Activated naive CD8-positive, alpha-beta T cell treated with anti-CD3 and anti-CD28 coated beads, Interleukin-2, amount 50 U/mL, for 24 hours (primary cell): ENCODE data around the gene ATG5.

Experiments used
- ATAC-seq: fragments of 150-1000 bp; cut with Tn5 transposase; one replicate; pipeline ENCODE4 v1.10.0; 2021
- DNase-seq: peaks from one replicate; pipeline ENCODE4 v3.0.0; 2021
- H3K27ac Mint-ChIP-seq: one replicate; pipeline ENCODE4 v1.8.0; 2021; ENCODE audit warnings: mild to moderate bottlenecking, mixed read lengths
- H3K27me3 Mint-ChIP-seq: one replicate; pipeline ENCODE4 v1.8.0; 2021; ENCODE audit warnings: mixed read lengths
- H3K36me3 Mint-ChIP-seq: one replicate; pipeline ENCODE4 v1.8.0; 2021; ENCODE audit warnings: low read depth, mixed read lengths
- H3K4me1 Mint-ChIP-seq: one replicate; pipeline ENCODE4 v1.8.0; 2021; ENCODE audit warnings: mixed read lengths
- H3K4me3 Mint-ChIP-seq: one replicate; pipeline ENCODE4 v1.8.0; 2021; ENCODE audit warnings: mild to moderate bottlenecking, moderate library complexity, mixed read lengths
- H3K9me3 Mint-ChIP-seq: one replicate; pipeline ENCODE4 v1.8.0; 2021; ENCODE audit warnings: mixed read lengths

ATG5 gene

DNA sequence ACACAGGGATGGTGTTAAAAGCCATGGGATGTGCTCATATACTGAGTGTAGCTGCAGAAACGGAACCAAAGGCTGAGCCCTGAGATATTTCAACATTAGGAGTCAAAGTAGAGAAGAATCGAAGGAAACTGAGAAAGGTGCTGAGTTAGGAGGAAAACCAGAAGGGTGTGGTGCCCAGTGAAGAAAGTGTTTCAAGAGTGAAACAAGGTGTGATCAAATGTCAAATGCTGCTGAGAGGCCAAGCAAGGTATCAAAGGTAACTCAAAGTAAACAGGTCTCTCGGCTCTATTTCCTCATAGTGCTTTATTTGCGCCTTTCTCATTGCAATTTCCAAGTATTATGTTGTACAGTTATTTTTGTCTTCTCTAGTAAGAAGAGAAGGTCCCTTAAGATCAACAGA is 145.4 kb downstream of the ATG5 start:
- DNase-seq (no peak), ATAC-seq (no peak)
- Mint-ChIP-seq H3K27me3 (peaks cover 3% of the 10 kb centered on the region), H3K27ac (no peak overlapping the region), H3K9me3 (no peaks in the 10 kb centered on the region), H3K4me3 (no peak overlapping the region), H3K36me3 (no peaks in the 10 kb centered on the region), H3K4me1 (peaks cover 33% of the 10 kb centered on the region)

DNA sequence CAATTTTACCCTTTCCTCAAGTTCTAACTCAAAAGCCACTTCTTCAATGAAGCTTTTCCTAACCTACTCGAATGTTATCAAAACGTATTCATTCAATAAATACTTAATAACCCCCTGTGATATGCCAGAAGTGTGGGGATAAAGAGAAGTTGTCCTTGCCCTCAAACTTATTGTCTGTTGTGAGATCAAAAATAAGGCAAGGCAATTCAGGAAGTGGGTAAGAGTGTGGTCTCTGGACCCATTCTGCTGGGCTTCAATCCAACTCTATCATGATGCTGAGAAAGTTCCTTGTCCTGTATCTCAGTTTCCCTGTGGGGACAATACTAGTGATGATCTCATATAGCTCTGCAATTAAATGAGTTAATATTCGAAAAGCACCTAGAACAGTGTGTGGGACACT is 146.7 kb downstream of the ATG5 start:
- ATAC-seq (no peak), DNase-seq (no peak)
- Mint-ChIP-seq H3K4me1 (peaks cover 25% of the 10 kb centered on the region), H3K4me3 (no peak overlapping the region), H3K27ac (no peak overlapping the region), H3K27me3 (peaks cover 3% of the 10 kb centered on the region), H3K9me3 (no peaks in the 10 kb centered on the region), H3K36me3 (no peaks in the 10 kb centered on the region)

DNA sequence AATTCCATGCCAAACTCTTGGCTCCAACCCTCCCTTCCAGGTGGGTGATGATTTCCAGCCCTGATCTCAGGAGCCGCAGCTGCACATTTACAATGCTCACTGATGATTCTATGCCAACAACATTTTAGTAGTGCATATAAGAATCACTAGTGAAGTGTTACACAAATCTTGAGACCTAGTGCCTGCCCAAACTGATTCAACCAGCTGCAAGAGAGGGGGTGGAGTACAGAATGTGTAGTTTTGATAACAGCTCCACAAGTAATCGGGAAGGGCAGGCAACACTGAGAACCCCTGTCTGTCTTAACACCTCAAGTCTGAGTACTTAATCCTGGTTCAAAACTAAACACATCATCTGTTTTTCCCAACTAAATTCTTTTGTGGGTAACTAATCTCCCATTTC is 147.8 kb downstream of the ATG5 start:
- DNase-seq (no peak), ATAC-seq (no peak)
- Mint-ChIP-seq H3K9me3 (no peaks in the 10 kb centered on the region), H3K27me3 (peaks cover 3% of the 10 kb centered on the region), H3K4me1 (peaks cover 22% of the 10 kb centered on the region), H3K4me3 (no peak overlapping the region), H3K36me3 (no peaks in the 10 kb centered on the region), H3K27ac (no peak overlapping the region)

DNA sequence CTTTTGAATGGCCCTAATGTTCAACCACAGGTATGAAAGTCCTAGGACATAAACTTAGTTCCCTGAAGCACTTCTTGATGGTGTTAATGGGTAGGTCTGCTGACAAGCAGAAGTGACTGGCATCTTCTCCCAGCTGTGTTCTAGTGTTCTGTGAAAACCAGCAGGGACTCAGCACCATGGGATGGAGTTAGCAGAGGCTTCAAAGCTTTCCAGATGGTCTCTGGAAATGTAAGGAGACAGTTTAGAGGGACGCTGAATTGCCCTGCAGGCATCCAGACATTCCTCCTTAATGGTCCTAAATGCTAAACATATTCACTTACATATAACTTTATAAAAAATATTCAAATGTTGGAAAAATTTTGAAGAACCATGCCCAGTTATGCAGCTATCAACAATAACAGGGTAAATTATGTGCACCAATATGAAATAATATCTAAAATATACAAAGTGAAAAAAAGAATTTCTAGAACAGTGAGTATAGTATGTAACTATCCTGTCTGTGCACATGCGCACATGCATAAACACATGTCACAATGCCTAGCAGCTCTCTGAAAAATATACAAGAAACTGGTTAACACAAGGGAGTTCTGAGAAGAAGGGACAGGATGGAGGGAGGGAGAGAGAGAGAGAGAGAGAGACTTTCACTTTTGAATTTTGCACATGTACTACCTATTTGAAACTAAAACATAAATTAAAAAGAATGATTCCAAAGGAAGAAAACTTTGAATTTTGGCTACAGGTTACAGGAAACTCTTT is 152.3 kb downstream of the ATG5 start:
- ATAC-seq (no peak), DNase-seq (no peak)
- Mint-ChIP-seq H3K27ac (no peak overlapping the region), H3K4me1 (peaks cover 36% of the 10 kb centered on the region), H3K9me3 (no peaks in the 10 kb centered on the region), H3K4me3 (no peak overlapping the region), H3K27me3 (peaks cover 5% of the 10 kb centered on the region), H3K36me3 (no peaks in the 10 kb centered on the region)

DNA sequence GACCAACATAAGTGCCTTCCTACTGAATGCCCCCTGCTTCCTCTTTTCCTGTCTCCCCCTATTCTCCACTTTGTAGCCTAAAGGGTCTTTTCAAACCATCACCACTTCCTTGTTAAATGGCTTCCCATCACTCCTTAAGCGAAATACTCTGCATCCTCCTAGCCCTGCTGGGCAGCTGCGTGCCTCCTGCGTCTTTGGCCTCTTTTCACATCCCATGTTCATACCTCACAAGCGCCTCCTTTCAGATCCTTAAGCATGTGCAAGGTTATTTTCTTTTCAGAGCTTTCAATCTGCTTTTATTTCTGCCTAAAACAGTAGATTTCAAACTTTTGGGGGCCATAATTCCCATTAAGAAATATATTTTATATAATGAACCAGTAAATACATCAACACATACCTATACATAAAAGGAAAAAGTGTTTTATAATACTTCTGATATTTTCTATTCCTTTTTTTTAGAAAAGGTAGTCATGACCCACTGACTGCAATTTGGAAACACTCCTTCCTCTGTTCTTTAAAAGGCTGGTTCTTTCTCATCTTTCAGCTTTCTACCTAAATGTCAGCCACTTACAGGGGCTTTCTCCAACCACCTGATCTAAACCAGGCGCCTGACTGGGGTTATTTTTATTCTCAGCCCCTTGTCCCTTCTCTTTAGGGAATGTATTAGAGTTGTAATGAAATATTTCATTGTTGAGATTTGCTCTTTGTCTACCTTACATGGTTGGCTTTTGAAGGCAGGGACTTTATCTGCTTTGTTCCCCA is 155.3 kb downstream of the ATG5 start:
- DNase-seq = no peak
- ATAC-seq = no peak
- Mint-ChIP-seq H3K36me3 (no peaks in the 10 kb centered on the region), H3K4me3 (no peak overlapping the region), H3K27ac (peak overlapping the region; percentile 67), H3K27me3 (peaks cover 2% of the 10 kb centered on the region), H3K9me3 (no peaks in the 10 kb centered on the region), H3K4me1 (peaks cover 53% of the 10 kb centered on the region)

DNA sequence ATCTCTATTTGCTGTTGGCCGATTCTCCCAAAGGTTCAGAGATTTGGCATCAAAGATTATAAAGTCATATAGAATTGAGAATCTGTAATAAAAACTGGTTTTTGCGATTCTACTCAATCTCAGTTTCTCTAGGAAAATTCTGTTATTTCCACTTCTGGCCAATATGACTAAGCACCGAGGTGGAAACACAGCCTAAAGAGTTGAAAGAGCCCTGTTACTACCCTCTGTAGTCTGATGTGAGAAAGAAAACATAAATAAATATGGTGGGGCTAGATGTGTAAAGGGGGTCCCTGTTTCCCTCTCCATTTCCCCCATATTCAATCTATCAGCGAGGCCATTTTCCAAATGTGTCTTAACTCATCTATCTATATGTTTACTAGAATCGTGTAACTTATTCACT is 156.0 kb downstream of the ATG5 start:
- H3K4me3 Mint-ChIP-seq = no peak overlapping the region
- no peak for DNase-seq
- peak; percentile 65 for ATAC-seq
- H3K27ac Mint-ChIP-seq = peak overlapping the region; percentile 67
- peaks cover 59% of the 10 kb centered on the region for H3K4me1 Mint-ChIP-seq
- H3K27me3 Mint-ChIP-seq = peaks cover 2% of the 10 kb centered on the region
- H3K9me3 Mint-ChIP-seq = peaks cover 2% of the 10 kb centered on the region
- H3K36me3 Mint-ChIP-seq = peaks cover under 1% of the 10 kb centered on the region

DNA sequence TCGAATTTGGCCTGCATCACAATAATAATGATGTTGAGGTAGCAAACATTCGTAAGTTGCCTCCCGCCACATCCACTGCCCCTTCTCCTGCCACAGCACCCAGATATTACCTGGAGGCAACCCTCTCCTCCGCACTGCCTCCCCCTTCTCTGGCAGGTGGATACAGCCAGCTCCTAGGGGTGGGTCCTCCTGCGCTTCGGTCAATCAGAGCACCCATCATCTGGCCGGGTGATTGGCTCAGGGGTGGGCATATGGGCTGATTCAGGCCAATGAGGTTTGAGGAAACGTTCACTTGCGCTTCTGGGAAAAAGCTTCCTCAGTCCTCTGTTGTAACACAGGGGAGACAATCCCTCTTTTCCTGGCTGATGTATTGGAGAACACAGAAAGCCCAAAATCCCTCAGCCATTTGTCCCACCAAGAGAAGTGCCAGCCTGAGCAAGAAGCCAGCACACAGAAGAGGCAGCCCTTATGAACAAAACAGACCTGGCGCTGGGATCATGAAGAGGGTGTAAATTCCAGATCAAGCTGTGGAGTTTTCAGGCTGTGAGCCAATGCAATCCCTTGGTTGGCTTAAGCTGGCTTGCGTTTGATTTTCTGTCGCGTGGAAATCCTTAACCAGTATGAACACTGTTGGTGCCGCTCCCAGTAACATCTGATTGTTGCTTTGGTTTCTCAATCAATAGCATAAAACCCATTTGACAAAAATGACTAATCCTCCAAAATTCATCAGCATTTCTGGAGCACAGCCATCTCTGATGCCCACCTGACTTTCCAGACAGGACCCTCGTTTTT is 157.3 kb downstream of the ATG5 start:
- Mint-ChIP-seq H3K4me1 (peaks cover 66% of the 10 kb centered on the region), H3K27me3 (peaks cover 2% of the 10 kb centered on the region), H3K27ac (no peak overlapping the region), H3K9me3 (peaks cover 4% of the 10 kb centered on the region), H3K36me3 (peaks cover 1% of the 10 kb centered on the region), H3K4me3 (no peak overlapping the region)
- no peak for DNase-seq
- no peak for ATAC-seq

DNA sequence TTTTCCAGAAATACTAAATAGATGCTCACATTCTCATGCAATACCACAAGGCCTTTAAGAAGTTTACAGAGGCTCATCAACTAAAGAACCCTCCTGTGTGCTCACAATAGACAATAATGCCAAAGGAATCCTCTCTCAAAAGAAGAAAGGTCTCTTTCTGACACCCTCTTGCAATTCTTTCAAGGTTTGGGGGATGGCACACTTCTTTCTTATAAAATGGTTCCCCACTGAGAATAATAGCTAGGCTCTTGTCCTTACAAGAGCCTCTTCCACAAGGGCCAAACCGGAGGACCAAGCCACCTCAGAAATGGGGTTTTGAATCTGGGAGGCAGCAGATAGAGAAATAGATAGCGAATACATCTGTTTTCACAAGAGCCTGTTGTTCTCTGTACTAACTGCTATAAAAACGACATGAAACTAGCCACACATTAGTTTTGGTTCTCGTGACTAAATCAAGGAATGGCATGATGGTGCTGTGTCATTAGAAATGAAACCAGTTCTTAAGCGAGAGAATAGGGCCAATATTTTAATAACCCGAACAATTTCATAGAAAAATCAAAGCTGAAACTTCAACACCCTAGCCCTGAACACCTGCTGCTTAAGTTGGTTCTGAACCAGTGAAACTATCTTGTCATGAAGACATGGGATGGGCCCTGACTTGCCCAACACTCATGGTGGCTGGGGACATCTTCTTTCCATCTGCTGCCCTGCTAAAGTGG is 158.3 kb downstream of the ATG5 start:
- ATAC-seq (no peak), DNase-seq (no peak)
- Mint-ChIP-seq H3K36me3 (peaks cover 1% of the 10 kb centered on the region), H3K9me3 (peaks cover 4% of the 10 kb centered on the region), H3K4me1 (peaks cover 74% of the 10 kb centered on the region), H3K27me3 (no peaks in the 10 kb centered on the region), H3K4me3 (no peak overlapping the region), H3K27ac (peak overlapping the region; percentile 17)

DNA sequence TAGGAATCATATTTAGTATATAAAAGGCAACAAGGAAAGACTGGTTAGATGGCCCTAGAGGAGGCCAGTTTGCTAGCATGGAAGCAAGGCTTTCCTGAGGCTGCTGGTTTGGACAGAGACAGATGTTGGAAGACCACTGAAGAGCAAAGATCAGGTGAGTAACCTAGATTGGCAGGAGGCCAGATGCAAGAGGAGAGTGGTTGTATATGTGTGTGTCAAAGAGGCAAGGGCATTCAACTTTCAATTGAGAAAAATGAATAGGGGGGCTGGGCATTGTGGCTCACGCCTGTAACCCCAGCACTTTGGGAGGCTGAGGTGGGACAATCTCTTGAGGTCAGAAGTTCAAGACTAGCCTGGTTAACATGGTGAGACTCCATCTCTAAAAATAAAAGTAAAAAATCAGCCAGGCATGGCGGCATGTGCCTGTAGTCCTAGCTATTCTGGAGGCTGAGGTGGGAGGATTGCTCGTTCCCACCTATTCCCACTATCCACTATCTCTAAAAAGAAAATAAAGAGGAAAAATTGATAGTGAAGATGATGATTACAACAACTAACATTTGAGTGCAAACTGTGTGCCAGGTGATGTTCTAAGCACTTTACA is 159.6 kb downstream of the ATG5 start:
- H3K36me3 Mint-ChIP-seq = peaks cover 1% of the 10 kb centered on the region
- H3K4me3 Mint-ChIP-seq = no peak overlapping the region
- peaks cover 74% of the 10 kb centered on the region for H3K4me1 Mint-ChIP-seq

DNA sequence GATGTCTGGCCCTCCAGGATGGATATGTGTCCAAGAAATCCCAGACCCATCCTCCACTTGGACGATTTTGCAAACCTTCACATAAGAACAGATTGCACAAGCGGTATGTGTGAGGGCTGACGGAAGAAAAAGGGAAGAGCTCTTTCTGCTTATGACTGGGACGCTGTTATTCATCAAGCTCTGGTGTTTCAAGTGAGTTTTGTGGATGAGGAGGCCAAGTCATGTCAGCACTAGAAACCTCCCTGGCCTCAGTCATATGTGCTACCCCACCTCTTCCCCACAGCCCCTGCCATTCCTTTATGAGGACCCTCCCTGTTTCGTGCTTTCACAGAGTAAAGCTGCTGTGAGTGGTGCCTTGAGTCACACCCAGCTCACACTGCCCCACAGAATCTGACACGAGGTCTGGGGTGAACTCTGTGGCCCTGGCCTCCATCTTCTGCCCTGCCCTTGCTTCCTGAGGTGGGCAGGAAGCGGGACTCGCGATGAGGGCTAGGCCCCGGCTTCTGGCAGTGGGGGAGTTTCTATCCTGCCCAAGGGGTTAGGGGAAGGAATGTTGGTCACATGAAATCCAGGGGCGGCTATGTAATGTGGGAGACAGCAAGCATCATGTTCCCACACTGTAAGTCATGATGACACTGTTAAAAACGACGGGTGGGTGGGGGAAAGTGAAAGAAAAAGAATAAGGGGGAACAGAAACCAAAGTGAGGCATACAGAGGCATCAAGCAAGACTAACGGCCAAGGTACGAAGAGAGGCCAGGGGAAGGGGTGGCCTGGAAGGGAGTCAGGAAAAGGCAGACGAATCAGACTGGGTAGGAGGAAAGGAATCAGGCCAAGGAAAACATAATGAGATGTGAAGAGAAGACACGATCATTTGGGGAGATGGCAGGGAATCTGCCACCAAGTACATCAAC is 161.3 kb downstream of the ATG5 start:
- H3K36me3 Mint-ChIP-seq = peaks cover 1% of the 10 kb centered on the region
- peaks cover 60% of the 10 kb centered on the region for H3K4me1 Mint-ChIP-seq
- H3K4me3 Mint-ChIP-seq = peak overlapping the region; percentile 69
- H3K27ac Mint-ChIP-seq = peak overlapping the region; percentile 93
- H3K27me3 Mint-ChIP-seq = no peaks in the 10 kb centered on the region
- DNase-seq (peak; percentile 62), ATAC-seq (peak; percentile 91)
- H3K9me3 Mint-ChIP-seq = peaks cover 4% of the 10 kb centered on the region

More for the DNA sequence above, 159.6 kb downstream of the ATG5 start:
- Mint-ChIP-seq H3K9me3 (peaks cover 4% of the 10 kb centered on the region), H3K27ac (no peak overlapping the region), H3K27me3 (no peaks in the 10 kb centered on the region)
- no peak for ATAC-seq
- no peak for DNase-seq

DNA sequence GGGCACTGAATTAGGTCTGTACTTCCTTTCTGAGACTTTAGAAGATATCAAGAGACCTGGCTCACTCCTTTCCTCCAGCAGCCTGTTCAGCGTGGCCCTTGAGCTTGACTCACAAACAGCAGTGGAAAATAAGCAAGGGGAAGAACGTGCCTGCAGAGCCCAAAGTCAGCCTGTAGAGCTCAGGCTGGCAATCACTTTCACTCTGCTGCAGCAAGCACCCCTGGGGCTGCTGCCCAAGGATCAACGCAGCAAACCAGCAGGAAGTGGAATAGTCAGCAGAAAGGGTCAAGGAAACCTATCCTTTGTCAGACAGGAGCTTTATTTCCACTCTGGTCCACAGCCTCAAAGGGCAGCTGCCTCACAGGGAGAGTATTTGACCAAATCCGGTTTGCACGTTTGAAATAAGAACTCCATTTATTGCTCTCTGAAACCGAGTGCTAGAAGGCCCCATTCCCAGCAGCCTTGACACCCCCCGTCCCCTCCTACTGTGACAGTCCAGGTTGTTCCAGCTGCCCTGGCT is 162.1 kb downstream of the ATG5 start:
- no peaks in the 10 kb centered on the region for H3K27me3 Mint-ChIP-seq
- H3K36me3 Mint-ChIP-seq = peaks cover 1% of the 10 kb centered on the region
- peaks cover 4% of the 10 kb centered on the region for H3K9me3 Mint-ChIP-seq
- peak; percentile 64 for ATAC-seq
- H3K4me1 Mint-ChIP-seq = peaks cover 54% of the 10 kb centered on the region
- peak overlapping the region; percentile 93 for H3K27ac Mint-ChIP-seq
- DNase-seq = peak; percentile 57
- peak overlapping the region; percentile 64 for H3K4me3 Mint-ChIP-seq

DNA sequence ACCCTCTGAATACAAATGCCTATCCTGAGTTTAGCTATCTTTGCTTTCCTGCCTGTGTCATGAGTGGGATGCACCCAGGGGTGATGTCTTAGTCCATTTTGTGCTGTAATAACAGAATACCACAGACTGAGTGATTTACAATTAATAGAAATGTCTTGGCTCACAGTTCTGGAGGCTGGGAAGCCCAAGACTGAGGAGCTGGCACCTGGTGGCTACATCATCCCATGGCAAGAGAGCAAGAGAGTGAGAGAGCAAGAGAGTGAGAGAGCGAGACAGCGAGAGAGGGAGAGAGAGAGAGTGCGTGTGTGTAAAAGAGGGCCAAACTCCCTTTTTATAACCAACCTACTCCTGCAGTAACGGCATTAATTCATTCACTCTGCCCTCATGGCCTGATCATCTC is 162.6 kb downstream of the ATG5 start:
- H3K27me3 Mint-ChIP-seq = no peaks in the 10 kb centered on the region
- peak overlapping the region; percentile 93 for H3K27ac Mint-ChIP-seq
- H3K4me3 Mint-ChIP-seq = peak overlapping the region; percentile 64
- peaks cover 1% of the 10 kb centered on the region for H3K36me3 Mint-ChIP-seq
- H3K4me1 Mint-ChIP-seq = peaks cover 50% of the 10 kb centered on the region
- ATAC-seq (no peak), DNase-seq (no peak)
- peaks cover 4% of the 10 kb centered on the region for H3K9me3 Mint-ChIP-seq

DNA sequence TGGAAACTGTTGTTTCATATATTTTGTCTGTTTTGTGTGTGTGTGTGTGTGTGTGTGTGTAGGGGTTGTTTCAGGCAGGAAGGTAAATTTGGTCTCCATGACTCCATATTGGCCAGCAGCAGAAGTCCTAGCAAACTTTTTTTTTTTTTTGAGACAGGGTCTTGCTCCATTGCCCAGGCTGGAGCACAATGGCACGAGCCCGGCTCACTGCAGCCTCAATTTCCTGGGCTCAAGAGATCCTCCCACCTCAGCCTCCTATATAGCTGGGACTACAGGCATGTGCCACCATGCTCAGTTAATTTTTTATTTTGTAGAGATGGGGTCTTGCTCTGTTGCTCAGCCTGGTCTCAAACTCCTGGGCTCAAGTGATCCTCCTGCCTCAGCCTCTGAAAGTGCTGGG is 163.7 kb downstream of the ATG5 start:
- Mint-ChIP-seq H3K9me3 (peaks cover 4% of the 10 kb centered on the region), H3K27me3 (no peaks in the 10 kb centered on the region), H3K4me3 (no peak overlapping the region), H3K36me3 (peaks cover 1% of the 10 kb centered on the region), H3K27ac (no peak overlapping the region), H3K4me1 (peaks cover 41% of the 10 kb centered on the region)
- ATAC-seq (no peak), DNase-seq (no peak)
